SH-SY5Y (cell line): ENCODE data around the gene CST3.

Experiments used
- GATA2 ChIP-seq: IDR thresholded peaks from 2 replicates; pipeline ENCODE4 v1.6.1; 2011; ENCODE audit warnings: mild to moderate bottlenecking, low read depth, low read length
- GATA3 ChIP-seq: IDR thresholded peaks from 2 replicates; pipeline ENCODE4 v1.6.1; 2011; ENCODE audit warnings: low read depth, mild to moderate bottlenecking, low read length, moderate library complexity

- TF ChIP-seq GATA2 = no peak
- TF ChIP-seq GATA3 = no peak
These were observed 36.0 kb downstream of the CST3 start for GRCh38 chr20:23601715-23602114.
